Right lung (tissue), 5 donors: ENCODE data around the gene LHFPL2. TPM values are rescaled to one million over a fixed set of nuclear protein-coding genes. Genes with fewer than 3 reads are reported as not detected.
A peak's percentile ranks its signal among the peaks of the same experiment; 100 is the strongest.

Experiments used
- DNase-seq, 2 donors: peaks; one replicate each; pipeline ENCODE4 v3.0.0-alpha.2; 2013
- polyA plus RNA-seq, 5 donors: library from polyadenylated mRNA; unstranded; fragments of 120-200 nt; gene quantifications; one replicate each; pipeline versions ENCODE4 v1.2.1 to v1.2.3, GENCODE V29; 2013; ENCODE audit warnings: inconsistent platforms in 1 of 5, low replicate concordance in 1 of 5; ENCODE audit not compliant: insufficient read length in 5 of 5, insufficient read depth in 1 of 5

Gene LHFPL2
- polyA plus RNA-seq, 5 donors = 36.8 to 50.9 (median 43.8) TPM

DNA sequence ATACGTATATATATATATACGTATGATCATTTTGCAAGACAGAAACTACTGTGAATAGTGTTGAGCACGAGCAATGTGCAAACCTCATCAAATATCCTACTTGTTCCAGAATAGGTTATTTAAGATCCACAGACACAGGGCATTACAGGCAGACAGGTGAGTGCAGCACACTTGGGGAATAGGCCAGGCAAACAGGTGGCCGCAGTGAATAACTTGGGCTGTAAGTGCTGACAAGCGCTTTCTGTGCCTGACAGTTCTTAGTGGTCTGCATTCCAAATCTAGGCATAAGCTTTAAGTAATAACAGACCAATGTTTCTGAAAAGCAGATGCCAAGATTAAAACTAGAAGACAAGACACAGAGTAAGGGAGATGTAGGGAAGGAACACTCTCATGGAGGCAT lies 77.9 kb downstream of the LHFPL2 start:
- no peak for DNase-seq

DNA sequence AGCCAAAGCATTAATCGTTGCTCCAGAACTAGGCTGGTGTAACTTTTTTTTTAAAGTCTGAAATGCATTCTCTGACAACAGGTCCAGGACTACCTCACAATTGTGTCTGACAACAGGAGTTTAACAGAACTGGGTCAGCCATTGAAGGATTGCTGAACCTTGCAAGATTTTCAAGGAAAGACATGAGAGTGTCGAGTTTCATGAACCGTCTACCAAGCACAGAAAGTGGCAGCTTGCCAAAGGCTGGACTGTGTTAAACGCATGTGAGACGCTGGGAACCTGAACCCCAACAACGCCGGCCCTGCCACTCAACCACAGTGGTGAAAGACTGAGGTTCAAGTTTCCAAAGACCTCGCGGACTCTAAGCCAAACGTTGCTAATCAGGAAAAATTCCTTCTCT lies 79.1 kb downstream of the LHFPL2 start:
- DNase-seq = peak; percentile 52 to 56

- no peak for DNase-seq
These were observed 79.9 kb downstream of the LHFPL2 start for GRCh38 chr5:78568676-78569075.

GRCh38 chr5:78568212-78568611 lies 80.4 kb downstream of the LHFPL2 start:
- DNase-seq = no peak

- no peak for DNase-seq
These were observed 81.0 kb downstream of the LHFPL2 start for GRCh38 chr5:78567617-78568016.

DNA sequence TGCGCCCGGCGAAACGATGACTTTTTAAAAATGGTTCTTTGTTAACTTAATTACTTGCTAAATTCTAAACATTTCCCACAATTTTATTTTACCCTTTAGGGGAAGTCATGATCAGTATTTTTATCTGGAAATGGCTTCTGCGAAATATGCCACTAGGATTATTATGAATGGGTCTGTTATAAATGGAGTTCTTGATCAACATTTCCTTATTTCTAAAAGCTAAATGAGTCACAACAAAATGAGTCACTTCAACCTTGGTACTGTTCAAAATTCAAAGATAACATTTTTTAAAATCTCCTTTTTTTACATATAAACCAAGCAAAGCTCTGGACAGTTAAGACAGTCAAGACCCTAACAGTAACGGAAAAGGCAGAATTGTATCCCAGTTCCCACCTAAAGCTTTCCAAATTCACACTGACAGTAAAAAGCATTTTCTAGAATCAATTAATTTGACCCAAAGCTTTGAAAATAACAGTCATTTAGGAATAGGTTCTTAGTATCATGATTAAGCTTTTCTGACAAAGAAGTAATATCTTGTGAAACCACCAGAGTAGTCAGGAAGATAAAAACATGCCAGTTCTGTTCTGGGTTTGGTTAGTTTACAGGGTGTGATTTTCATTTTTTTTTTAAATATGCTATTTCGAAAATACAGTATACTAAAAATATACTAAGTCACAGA lies 81.7 kb downstream of the LHFPL2 start:
- no peak for DNase-seq

DNA sequence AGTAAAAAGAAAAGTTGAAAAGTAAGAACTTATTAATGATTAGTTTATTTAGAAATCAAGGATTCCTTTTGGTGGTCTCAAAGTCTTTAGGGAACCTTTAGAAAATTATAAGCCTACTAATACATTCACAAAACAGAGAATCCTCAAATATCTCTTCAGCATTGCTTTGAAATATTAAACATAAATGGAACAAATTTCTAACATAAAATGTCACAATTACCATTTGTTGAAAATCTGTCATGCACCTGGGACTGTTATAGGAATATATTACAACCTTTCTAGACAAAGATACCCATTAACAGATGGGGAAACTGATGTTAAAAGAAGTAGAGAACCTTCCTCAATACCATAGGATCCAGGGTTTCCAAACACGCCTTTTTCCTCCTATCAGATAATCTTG lies 83.2 kb downstream of the LHFPL2 start:
- no peak for DNase-seq

- no peak for DNase-seq
These were observed 85.0 kb downstream of the LHFPL2 start for GRCh38 chr5:78563621-78564020.

GRCh38 chr5:78562714-78563330 lies 85.8 kb downstream of the LHFPL2 start:
- DNase-seq = no peak

- DNase-seq = no peak
These were observed 86.6 kb downstream of the LHFPL2 start for GRCh38 chr5:78562001-78562400.

DNA sequence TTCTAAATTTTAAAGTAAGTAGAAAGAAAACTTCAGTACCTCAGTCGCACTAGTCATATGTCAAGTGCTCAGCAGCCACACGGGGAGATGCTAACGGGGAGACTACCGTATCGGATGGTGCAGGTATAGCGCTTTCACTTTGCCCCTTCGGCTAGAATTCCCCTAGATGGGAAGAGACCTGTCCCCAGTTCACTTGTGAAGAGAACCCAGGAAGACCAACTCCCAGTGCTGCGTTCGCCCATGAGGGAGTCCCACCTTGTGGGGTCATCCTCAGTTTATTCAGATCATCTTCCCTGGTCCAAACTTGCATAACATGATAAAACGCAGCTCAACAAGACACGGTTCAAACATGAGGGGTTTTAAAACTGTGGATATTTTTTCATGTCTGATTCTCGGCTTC lies 87.3 kb downstream of the LHFPL2 start:
- no peak for DNase-seq

DNA sequence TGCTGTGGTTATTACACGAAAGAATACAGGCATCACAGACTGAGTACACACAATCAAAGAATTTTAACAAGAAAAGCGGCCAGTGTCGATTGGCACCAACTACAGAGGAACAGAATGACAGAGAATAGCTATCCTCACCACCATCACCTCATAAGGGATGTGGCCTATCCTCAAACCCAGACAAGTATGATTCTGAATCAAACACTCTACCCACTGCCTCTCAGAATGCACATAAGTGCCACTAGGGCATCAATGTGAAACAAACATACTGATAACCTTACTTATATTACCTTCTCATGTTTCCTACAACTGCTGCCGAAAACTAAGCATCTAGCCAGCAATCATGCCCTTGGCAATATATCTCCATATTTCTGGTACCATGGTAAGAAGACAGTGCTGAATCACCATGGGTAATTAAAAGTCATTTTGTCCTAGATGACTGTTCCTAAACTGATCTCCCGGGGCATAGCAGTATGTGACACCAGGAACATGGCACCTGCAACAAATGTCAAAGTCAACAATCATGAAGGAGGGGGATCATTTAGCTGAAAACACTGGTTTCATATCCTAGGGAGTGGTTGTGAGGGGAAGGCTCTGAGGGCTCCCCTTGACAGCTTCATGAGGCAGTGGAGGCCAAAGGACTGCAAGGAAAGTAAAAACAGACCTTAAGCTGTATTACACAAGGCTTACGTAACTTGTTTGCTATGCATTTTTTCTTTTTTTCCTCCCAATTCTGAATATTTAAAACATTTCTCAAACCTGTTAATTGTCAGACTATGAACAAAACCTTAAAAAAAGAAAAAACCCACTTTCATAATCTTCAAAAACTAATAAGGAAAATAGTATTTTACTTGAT lies 88.3 kb downstream of the LHFPL2 start:
- no peak for DNase-seq

- DNase-seq = no peak
These were observed 91.0 kb downstream of the LHFPL2 start for GRCh38 chr5:78557601-78558000.

GRCh38 chr5:78555870-78556269 lies 92.7 kb downstream of the LHFPL2 start:
- no peak for DNase-seq

- DNase-seq = no peak
These were observed 93.9 kb downstream of the LHFPL2 start for GRCh38 chr5:78554670-78555069.

- no peak for DNase-seq
These were observed 94.8 kb downstream of the LHFPL2 start for GRCh38 chr5:78553580-78554353.

DNA sequence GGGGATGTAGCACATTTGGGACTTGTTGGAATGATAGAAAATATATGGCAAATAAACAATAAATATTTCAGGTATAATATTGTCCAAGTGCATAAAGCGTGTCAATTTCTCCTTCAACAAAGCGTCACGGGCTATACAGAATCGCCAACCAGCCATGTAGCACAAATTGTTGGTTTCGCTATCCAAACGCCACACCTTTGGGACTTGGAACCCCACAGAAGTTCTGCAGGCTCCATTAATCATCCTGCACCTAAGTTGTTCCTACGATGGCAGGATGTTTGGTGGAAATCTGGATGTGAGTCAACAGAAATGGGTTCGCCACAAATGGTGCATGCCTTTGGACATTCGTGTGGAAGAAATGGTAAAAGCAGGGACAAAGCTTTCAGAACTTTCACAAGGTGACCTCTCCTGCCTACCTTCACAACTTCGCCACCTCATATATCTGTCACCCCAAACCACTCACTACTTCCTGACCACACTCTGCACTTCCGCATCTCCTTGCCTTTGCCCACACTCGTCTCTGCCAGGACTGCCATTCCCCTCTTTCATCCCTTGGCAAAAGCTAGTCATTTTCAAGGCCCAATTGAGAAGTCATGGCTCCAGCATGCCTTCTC lies 95.7 kb downstream of the LHFPL2 start:
- DNase-seq = no peak

DNA sequence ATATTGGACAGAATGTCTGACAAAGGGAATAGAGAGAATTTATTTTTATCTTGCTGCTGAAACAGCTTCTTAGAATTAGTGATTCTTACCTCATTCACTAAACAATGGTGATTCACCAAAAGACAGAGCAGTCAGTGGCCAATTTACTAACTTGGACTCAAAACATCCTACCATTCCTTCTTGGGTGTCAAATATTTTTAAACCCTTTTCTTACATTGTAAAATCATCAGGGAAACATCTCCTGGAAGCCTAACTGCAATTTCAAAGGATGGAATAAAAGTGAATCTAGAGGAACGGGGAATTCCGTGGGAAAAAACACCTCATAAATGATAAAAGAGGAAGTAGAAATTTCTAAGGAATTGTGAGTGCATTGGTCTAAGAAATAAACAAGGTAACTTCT lies 97.7 kb downstream of the LHFPL2 start:
- no peak for DNase-seq

DNA sequence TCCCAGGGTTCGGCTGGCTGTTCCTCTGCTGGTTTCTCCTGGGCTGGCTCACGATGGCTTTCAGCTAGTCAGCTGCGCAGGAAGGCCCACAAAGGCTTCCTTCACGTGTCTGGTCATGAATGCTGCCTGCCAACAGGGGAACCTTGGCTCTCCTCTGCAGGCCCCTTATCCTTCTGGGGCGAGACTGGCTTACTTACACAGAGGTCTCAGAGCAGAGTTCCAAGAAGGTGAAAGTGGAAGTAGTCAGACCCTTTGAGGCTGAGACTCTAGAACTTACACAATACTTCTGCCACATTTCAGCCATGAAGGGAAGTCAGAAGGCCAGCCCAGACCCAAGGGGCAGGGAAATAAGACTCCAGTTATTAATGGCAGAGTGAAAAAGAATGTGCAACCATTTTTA lies 99.5 kb downstream of the LHFPL2 start:
- no peak for DNase-seq

DNA sequence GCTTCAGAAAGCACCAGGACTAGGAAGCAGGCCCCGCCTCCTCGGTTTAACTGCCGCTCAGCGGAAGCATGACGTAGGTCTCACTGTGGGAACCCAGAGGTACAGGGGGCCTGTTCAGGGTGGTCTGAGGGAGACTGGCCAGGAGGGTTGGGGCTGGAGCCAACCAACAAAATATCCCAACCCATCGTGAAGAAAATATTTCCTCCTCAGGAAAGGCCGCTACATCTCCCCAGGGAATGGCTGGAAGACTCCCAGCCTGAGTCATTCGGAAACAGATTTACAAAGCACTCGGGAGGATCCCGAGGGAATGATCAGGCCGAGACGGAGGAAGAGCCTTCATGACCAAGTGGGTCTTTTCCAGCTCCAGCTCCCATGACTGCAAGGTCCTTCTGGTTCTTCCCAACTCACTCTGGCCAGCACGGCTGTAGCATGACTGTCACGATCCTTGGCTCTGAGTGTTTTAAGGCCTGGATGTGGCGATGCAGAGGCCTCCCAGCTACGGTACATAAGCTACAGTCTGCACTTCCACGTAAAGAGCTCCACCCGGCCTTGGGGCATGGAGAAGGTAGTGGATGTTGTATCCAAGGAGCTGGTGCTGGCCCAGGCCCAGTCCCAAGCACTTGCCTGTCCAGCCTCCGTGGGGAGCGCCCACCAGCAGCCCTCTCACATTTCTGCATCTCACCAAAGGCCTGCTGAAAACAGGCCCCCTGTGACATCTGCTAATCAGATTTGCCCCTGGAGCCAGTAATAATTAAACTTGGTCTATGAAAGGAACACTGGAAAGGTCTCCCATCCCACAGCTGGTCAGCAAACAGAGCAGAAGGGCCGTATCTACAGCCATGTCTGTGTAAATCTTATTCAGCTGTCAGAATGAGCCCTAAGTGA lies 100.6 kb downstream of the LHFPL2 start:
- peak; percentile 50 to 57 for DNase-seq

- no peak for DNase-seq
These were observed 101.4 kb downstream of the LHFPL2 start for GRCh38 chr5:78547183-78547582.
